Gastroesophageal sphincter (tissue), 3 donors: ENCODE data around the gene PRF1.

Experiments
- POLR2A ChIP-seq, 2 donors: fragments of 450-650 bp; IDR thresholded peaks; one replicate each; pipeline ENCODE4 v1.6.1; 2017; ENCODE audit warnings: antibody characterized with exemption in 2 of 2, mild to moderate bottlenecking in 2 of 2, moderate library complexity in 1 of 2
- TF ChIP-seq, protein P1 (sequence below), 4 experiments: fragments of 200-600 bp in 2 of 4; fragments of 450-650 bp in 2 of 4; sonication (generic) in 1 of 4; IDR thresholded peaks; one replicate each; pipeline ENCODE4 v1.5.1; 2017 to 2019; ENCODE audit warnings: antibody characterized with exemption in 4 of 4, mild to moderate bottlenecking in 2 of 4, moderate library complexity in 2 of 4

GRCh38 chr10:70583669-70584037 is 18.9 kb downstream of the PRF1 start:
- TF ChIP-seq, protein P1, sequence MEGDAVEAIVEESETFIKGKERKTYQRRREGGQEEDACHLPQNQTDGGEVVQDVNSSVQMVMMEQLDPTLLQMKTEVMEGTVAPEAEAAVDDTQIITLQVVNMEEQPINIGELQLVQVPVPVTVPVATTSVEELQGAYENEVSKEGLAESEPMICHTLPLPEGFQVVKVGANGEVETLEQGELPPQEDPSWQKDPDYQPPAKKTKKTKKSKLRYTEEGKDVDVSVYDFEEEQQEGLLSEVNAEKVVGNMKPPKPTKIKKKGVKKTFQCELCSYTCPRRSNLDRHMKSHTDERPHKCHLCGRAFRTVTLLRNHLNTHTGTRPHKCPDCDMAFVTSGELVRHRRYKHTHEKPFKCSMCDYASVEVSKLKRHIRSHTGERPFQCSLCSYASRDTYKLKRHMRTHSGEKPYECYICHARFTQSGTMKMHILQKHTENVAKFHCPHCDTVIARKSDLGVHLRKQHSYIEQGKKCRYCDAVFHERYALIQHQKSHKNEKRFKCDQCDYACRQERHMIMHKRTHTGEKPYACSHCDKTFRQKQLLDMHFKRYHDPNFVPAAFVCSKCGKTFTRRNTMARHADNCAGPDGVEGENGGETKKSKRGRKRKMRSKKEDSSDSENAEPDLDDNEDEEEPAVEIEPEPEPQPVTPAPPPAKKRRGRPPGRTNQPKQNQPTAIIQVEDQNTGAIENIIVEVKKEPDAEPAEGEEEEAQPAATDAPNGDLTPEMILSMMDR (IDR thresholded peaks at IDR 0.05): no peak
- TF ChIP-seq POLR2A (IDR thresholded peaks at IDR 0.05): no peak
